Osteocyte (in vitro differentiated cells): Measurements from ENCODE around the gene PSMB7. TPM values are rescaled to one million over a fixed set of nuclear protein-coding genes. Genes with fewer than 3 reads are reported as not detected.

Experiments
- DNase-seq: peaks from one replicate; pipeline ENCODE4 v3.0.0; 2021; ENCODE audit warnings: mixed read lengths; ENCODE audit not compliant: unreplicated experiment; ENCODE audit errors: extremely low spot score
- H3K27ac Mint-ChIP-seq: one replicate; pipeline ENCODE4 v1.8.0; 2021; ENCODE audit warnings: mild to moderate bottlenecking, mixed read lengths; ENCODE audit not compliant: unreplicated experiment
- H3K27me3 Mint-ChIP-seq: one replicate; pipeline ENCODE4 v1.8.0; 2021; ENCODE audit warnings: mixed read lengths; ENCODE audit not compliant: unreplicated experiment
- H3K36me3 Mint-ChIP-seq: one replicate; pipeline ENCODE4 v1.8.0; 2021; ENCODE audit warnings: mixed read lengths; ENCODE audit not compliant: unreplicated experiment
- H3K4me1 Mint-ChIP-seq: one replicate; pipeline ENCODE4 v1.8.0; 2021; ENCODE audit warnings: mixed read lengths; ENCODE audit not compliant: unreplicated experiment
- H3K4me3 Mint-ChIP-seq: one replicate; pipeline ENCODE4 v1.8.0; 2021; ENCODE audit warnings: mild to moderate bottlenecking, moderate library complexity, mixed read lengths; ENCODE audit not compliant: unreplicated experiment
- H3K9me3 Mint-ChIP-seq: one replicate; pipeline ENCODE4 v1.8.0; 2021; ENCODE audit warnings: mixed read lengths; ENCODE audit not compliant: unreplicated experiment
- long read RNA-seq: library from polyadenylated mRNA; unstranded; transcript quantifications from one replicate; pipeline ENCODE4 v2.0.0, GENCODE V29; 2021
- total RNA-seq: library from RNA; stranded (reverse); gene quantifications from 2 replicates; pipeline ENCODE4 v1.2.1, GENCODE V29; 2021
- TF ChIP-seq, protein P1 (sequence below): fragments of 200-600 bp; sonication (generic); IDR thresholded peaks from 2 replicates; pipeline ENCODE4 v1.5.0; 2021; ENCODE audit warnings: antibody characterized with exemption, mild to moderate bottlenecking, moderate library complexity

PSMB7 gene
- 140 and 151 TPM in 2 replicates for total RNA-seq
- long read RNA-seq, transcript PSMB7-201 (8 exons, 980 nt), result major isoform, 220 of 240 reads
- long read RNA-seq, partial matches to known transcripts, result 12 of 240 reads
- long read RNA-seq, other reads (novel, unspliced or antisense), result 8 of 240 reads

DNA sequence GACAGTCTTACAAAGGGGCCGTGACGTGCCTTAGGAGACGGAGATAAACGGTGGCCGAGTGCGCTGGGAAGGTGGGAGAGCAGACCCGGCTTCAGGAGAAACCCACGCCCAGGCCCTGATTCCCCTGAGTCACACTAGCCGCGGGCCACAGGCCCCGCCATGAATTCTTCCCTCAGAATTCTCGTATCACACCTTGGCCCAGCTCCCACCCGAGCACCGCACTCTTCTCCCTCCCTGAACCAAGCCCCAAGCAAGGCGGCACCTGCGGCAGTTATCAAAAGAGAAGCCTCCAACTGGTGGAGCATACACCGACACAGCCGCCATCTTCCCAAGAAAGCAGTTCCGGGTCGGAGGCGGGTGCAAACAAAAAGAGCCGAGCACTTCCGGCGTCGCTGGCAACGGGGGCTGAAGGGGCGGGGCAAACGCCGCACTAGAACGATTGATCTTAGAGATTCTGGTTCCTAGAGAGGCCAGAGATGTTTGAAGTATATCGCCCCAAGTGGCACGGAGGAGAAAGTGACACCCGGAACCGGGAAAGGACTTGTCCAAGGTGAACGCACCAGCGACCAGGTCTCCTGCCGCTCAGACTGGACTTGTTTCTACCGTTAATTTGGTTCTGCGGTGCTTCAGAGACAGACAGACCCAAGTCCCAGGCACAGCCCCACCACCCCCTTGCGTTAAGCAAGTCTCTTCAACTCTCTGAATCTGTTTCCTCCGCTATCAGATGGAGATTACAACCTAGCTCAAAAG, at the start of gene PSMB7:
Gene PSMB7, minus strand, starts transcription at position 341 of the 750 bp plus-strand sequence. Its CDS starts 17 bp downstream, at position 324.
- Mint-ChIP-seq H3K4me1 (peaks cover 36% of the 10 kb centered on the region), H3K27me3 (no peaks in the 10 kb centered on the region), H3K4me3 (peak within 1 kb of the TSS; percentile 97), H3K36me3 (peaks cover 26% of the 10 kb centered on the region), H3K27ac (peak within 1 kb of the TSS; percentile 95), H3K9me3 (peaks cover 3% of the 10 kb centered on the region)
- peak; percentile 98 for DNase-seq
- TF ChIP-seq, protein P1, sequence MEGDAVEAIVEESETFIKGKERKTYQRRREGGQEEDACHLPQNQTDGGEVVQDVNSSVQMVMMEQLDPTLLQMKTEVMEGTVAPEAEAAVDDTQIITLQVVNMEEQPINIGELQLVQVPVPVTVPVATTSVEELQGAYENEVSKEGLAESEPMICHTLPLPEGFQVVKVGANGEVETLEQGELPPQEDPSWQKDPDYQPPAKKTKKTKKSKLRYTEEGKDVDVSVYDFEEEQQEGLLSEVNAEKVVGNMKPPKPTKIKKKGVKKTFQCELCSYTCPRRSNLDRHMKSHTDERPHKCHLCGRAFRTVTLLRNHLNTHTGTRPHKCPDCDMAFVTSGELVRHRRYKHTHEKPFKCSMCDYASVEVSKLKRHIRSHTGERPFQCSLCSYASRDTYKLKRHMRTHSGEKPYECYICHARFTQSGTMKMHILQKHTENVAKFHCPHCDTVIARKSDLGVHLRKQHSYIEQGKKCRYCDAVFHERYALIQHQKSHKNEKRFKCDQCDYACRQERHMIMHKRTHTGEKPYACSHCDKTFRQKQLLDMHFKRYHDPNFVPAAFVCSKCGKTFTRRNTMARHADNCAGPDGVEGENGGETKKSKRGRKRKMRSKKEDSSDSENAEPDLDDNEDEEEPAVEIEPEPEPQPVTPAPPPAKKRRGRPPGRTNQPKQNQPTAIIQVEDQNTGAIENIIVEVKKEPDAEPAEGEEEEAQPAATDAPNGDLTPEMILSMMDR, result peak; percentile 92

DNA sequence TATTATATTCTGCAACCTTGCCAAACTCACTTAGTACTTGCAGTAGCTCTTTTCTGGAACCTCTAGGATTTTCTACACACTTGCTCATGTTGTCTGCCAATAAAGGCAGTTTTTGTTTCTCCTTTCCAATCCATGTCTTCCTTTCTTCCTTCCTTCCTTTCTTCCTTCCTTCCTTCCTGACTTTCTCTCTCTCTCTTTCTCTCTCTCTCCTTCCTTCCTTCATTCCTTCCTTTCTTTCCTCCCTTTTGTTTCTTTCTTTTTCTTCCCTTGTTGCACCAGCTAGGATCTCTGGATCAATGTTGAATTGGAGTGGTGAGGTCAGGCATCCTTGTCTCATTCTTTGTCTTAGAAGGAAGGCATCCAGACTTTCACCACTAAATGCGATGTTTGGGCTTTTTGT, 47.5 kb upstream of the PSMB7 start:
- Mint-ChIP-seq H3K4me1 (no peaks in the 10 kb centered on the region), H3K36me3 (no peaks in the 10 kb centered on the region), H3K27ac (no peak overlapping the region), H3K27me3 (peaks cover 42% of the 10 kb centered on the region), H3K4me3 (no peak overlapping the region), H3K9me3 (peaks cover 13% of the 10 kb centered on the region)
- TF ChIP-seq, protein P1, result no peak
- DNase-seq, result no peak

DNA sequence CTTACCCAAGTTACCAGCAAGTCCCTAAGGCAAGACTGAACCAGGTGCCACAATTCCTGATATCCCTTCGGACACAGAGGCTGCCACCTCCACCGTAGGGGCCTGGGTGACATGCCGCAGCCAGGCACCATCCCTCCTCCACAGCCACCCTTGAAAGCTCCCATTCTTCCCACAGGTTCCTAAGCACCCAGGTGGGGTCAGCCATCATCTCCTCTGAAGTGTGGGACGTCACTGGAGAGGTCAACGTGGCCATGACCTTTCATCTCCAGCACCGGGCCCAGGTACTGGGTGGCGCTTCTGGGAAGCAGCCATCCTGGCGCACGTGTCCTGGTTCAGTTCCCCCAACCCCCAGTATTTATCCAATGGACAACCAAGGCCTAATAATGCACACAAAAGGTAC, 43.2 kb upstream of the PSMB7 start:
- Mint-ChIP-seq H3K27me3 (peaks cover 26% of the 10 kb centered on the region), H3K4me3 (no peak overlapping the region)

DNA sequence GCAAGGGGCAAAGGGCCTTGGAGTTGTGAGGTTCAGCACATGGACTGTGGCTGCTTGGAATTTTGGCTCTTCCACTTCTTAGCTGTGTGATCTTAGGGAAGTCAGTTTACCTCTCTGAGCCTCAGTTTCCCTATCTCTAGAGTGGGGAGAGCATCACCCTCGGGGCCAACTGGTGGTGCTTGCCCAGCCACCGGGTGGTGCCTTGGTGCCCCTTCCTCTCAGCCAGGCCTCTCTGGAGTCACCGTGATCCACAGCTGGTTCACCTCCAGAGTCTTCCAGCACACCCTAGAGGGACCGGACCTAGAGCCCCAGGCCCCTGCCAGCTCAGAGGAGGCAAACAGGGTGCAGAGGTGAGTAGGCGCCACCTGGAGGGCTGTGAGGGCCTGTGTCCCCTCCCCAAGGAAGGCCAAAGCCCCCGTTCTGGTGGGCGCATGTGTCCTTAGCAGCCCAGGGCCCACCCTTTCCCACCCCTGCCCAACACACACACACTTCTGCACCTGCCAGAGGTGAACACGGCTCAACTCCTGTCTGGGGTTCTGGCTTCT, 42.7 kb upstream of the PSMB7 start:
- no peak for DNase-seq
- TF ChIP-seq, protein P1, result no peak
- H3K4me1 Mint-ChIP-seq, result no peaks in the 10 kb centered on the region
- peaks cover 7% of the 10 kb centered on the region for H3K9me3 Mint-ChIP-seq
- peaks cover 22% of the 10 kb centered on the region for H3K27me3 Mint-ChIP-seq
- H3K4me3 Mint-ChIP-seq, result no peak overlapping the region
- no peak overlapping the region for H3K27ac Mint-ChIP-seq
- H3K36me3 Mint-ChIP-seq, result no peaks in the 10 kb centered on the region

More for the DNA sequence above, 43.2 kb upstream of the PSMB7 start:
- DNase-seq, result no peak
- no peaks in the 10 kb centered on the region for H3K4me1 Mint-ChIP-seq
- H3K9me3 Mint-ChIP-seq, result peaks cover 12% of the 10 kb centered on the region
- TF ChIP-seq, protein P1, result no peak
- H3K27ac Mint-ChIP-seq, result no peak overlapping the region
- no peaks in the 10 kb centered on the region for H3K36me3 Mint-ChIP-seq
